Stimulated activated CD4-positive, alpha-beta T cell treated with anti-CD3 and anti-CD28 coated beads, Interleukin-2, amount 100 ng/mL, for 4 hours (primary cell): Measurements from ENCODE around the gene TGM2.

Experiments
- DNase-seq: peaks from one replicate; pipeline ENCODE4 v3.0.0-alpha.2; 2020; ENCODE audit warnings: low read depth

The TGM2 gene

DNA sequence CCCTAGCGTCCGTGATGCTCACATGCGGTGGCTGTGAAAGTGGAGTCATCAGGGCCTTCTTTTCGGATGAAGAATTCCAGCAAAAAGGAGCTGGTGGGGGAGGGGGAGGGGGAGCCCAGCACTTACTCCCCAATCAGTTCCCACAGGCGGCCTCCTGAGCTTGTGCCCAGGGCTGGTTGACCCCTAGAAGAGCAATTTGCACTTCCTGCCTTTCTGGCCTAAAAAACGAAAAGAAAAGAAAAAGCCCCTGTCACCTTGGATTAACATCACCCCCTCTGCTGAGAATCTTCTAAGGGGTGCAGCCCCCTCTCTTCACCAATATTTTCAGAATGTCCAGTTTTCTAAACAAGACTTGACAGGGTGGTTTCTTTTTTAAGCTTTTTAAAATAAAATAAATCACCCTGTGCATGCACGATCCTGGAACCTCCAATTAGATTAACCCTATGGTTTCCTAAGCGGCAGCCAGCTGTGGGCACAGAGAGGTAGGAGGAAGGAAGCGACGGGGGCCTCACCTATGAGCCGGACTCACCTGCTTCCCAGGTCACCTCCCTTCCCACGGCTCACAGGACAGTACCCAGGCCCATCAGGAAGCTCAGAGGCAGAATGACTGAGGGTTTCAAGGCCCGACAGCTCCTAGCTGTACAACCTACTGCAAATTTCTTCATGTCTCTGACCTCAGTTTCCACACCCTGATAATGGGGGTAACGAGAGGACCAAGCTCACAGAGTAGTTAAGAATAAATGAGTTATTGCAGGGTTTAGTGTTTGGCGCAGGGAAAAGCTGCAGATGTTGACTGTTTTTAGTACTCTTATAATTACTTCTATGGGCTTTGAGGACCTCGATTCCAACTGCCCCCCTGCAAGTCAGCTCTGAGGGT is 10.5 kb upstream of the TGM2 start:
- no peak for DNase-seq

DNA sequence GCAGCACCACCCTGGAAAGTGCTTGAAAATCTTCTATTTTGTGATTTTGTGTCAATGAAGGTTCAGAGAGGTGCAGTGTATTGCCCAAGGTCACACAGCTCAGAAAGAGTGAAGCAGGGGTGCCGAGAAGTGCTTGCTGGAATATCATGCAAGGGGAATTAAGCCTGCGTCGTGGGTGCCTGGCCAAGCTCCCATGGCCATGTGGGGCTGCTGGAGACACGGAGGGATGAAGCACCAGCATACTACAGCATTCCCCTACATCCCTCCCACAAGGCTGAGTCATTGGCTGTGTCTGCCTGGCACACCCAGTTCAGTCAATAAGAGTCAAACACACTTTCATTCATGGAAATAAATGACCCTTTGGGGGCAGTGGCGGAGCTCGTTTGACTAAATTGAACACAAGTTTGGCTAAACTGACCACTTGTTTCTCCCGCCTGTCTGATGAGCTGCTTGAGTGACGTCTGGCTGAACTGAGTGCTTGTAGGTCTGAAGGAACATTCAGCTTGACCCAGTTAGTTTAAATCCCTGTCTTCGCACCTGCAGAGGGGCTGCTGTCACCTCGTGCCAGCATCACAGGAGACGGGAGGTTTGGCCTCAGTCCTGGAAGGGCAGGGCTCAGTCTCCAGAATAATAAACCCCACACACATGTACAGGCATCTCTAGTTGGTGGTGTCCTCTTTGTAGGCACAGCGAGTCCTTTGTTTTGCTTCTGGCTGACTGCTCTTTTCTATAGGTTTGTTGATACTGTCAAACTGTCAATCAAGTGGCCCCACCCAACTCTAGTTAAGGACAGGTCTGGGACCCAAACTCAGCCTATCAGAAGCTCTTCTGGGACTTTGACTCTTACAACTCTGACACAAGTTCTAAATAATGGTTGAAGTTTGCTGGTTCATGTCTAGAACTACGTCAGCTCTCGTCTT is 8.4 kb upstream of the TGM2 start:
- DNase-seq = no peak

DNA sequence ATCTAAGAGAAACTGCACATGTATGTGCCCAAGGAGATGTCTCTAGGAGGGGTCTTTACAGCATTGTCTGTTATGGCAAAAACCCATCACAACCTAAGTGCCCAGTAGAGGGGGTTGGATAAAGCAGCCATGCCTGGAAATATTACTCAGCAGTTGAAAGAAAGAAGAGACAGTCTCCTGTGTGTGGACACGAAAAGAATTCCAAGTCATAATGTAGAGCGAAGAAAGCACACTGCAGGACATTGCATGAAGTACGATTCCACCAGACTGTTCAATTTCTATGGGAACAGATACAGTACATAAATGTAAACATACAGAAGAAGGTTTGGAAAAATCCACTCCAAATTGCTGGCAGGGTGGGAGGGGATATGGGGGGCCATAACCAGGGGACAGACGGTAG is 7.3 kb upstream of the TGM2 start:
- no peak for DNase-seq

DNA sequence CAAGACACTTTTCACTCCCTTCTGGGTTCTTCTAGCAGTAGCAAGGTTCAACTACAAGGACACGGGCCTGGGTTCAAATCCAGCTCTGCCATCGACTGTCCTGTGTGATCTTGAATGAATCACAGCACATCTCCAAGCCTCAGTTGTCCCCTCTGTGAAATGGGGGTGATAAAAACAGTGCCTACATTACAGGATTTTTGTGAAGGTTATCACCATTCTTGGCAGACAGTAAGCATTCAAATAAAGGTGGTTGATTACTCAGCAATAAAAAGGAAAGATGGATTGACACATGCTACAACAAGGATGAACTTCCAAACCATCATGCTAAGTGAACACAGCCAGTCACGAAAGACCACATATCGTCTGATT is 6.6 kb upstream of the TGM2 start:
- DNase-seq = no peak

DNA sequence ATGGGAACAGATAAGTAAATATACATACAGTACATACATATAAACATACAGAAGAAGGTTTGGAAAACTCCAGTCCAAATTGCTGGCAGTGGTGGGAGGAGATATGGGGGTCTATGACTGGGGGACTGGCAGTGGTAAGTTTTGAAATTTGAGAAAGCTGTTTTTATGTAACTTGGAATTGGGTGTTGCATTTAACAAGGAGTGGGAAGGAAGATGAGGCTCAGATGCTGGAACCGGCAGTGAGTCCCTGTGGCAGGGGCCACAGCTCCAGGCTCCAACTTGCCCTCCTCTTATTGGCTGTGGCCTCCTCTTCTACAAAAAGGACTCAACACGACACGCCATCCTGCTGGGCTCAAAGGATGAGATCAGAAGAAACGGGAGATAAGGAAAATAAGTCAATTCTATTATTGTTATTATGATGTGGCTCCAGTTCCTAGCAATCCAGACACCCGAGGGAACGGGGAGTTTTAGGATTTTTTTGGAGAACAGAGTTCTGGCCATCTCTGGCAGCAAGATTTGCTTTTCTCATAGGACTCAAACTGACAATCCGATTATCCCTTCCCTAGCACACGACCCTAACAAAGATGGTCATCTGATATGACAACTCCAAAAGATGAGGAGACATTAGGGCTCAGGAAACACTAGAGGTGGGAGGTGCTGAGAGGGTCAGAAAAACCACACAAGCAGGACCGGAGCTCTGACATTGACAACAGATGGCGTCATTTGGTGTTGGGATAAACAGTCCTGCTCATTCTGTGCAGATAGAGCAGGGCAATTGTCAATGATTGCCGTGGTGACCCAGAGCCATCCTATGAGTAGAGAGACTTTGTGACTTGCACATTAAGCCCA is 6.0 kb upstream of the TGM2 start:
- DNase-seq = no peak

DNA sequence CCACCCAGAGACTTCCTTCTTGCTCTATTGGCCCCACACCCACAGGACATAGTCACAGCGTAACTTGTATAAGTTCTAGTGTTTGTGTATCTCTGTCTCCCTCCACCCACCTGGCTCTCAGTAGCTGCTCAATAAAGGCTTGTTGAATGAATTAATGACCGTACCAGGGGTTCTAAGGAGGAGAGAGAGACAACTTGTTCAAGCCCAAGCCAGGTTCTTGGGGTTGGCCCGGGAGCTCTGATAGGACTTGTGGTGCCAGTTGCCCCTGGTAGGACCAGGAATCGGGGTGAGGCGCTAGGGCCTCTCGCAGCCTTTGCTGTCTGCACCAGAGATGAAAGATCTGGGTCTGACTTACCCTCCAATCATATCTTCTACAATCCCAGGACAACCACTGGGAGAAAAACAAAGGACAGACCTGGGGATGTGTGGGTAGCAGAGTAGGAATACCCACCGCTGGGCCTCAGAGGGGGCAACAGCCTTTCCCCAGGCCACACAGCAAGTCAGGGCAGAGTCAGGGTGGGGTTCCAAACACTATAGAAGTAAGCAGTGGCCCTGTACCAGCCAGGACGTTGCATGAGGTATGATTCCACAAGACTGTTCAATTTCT is 5.3 kb upstream of the TGM2 start:
- DNase-seq = no peak

DNA sequence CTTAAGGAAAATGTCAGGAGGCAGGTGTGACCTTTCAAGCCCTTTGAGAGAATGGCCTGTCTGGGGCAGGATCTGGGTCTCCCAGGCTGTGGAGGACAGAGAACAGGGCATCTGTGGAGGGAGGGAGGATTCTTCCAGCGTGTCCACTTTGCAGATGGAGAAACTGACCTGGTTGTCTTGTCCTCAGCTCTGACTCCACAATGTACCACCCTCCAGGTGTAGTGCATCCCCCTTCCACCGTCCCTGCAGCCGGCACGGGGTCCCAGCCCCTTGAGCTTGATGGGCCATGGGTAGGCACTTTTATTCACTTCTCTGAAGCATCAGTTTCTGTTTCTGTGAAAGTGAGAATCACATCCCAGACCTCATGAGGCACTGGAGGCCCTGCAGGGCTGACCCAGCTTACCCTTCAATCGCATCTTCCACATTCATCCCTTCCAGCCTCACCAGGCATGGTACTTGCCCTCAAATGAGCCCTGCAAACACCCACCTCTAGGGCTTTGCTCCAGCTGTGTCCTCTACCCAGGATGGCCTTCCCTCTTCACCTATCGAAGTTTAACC is 4.6 kb upstream of the TGM2 start:
- DNase-seq = no peak

DNA sequence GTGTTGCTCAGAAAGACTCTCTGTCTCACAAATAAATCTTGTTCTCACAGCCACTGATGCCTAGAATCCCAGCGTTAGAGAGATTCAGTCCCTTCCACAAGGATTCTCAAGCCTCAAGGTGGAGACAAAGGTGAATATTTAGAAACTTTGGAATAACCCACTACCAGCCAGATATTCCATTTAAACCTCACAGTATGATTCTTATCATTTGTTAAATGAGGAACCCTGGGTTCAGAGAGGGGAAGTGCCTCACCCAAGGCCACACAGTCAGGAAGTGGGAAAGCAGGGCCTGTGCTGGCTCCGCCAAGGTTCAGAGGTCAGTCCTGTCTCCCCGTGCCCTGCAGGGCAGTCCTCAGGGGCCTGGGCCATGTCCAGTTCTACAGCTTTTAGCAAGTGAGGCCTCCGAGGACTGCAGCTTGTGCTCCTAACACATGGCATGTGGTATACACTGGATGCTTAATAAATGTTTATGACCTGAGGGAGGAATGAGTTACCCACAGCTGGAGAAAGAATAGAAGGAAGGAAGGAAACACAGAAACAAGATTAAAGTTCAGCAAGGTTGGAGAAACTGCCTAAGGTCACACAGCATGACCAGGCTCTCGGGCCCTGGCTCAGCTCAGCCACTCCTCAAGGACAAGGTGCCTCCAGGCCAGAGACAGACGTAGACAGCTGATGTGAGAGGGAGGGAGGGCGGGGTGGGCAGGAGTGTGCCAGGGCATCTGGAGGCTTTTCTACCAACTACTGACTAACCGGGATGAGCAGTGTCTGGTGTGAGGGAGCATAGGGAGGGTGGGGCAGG is 3.9 kb upstream of the TGM2 start:
- no peak for DNase-seq

DNA sequence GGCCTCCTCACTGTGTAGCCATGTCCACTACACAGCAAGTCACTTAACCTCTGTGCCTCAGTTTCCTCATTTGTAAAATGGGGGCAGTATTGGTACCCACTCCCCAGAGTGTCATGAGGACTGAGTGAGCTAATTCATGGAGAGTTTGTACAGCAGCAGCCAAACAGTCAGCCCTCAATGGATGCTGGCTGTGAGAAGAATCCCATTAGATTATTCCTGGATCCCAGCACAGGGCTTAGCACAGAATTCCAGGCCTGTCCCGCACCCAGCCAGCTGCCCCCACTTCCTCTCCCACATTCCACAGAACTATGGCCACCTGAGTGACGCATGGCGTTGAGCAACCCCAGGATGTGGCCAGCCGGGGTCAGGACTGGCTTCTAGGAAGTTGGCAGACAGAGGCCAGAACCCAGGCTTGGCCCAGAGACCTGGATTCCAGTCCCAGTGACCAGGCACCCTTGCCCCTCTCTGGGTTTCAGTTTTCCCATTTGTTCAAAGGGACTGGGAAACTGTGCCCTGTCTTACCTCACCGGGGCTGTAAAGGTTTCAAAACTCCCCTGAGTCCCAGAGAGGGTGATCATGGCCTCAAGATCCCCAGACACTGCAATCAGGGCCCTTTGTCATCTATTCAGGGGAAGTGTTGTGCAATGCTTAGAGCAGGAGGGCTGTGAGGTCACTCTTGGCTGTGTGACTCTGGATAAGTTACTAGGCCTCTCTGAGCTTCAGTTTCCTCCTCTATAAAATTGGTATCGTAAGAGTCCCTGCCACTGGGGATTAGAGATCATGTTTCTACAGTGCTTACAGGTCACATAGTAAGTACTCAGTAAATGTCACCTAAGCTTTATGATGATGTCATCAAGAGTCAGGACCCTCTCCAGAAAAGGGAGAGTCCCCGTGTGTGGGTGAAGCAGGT is 3.0 kb upstream of the TGM2 start:
- DNase-seq = no peak

DNA sequence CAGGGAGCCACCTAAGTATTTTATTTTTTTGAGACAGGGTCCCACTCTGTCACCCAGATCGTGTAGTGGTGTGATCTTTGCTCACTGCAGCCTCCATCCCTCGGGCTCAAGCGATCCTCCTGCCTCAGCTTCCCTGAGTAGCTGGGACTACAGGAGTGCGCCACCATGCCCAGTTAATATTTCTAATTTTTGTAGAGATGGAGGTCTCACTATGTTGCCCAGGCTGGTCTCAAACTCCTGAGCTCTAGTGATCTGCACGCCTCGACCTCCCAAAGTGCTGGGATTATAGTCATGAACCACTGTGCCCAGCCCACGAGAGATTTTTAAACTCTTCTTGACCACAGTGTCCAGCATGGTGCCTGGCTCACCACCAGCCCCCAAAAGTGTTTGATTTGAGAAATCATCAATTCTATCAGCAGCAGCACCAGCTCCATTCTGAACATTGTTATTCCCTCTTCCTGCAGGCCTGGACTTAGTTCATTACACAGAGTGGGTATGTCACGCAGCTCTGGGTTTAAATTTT is 2.3 kb upstream of the TGM2 start:
- DNase-seq = no peak

DNA sequence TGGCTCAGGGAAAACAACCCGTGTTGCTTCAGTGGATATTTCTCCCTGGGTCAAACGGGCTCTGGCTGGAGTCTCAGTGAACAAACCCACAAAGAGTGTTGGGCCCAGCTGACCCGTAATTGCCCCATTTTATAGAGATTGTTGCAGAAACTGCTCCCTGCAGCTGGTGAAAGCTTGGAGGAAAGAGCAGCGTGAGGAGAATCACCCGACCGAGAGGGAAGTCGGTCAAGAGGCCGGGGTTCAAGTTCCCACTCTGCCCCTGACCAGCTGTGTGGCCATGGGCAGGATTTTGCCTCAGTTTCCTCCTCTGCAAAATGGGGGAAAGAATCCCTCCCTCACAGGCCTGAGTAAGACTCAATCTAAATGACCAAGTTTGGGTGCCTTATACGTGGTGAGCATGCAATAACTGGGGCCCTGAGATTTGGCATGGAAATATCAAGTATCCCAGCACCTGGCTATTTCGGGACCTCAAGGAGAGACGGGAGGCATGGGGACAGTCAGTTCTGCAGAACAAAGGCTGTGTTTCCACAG is 1.7 kb upstream of the TGM2 start:
- no peak for DNase-seq

DNA sequence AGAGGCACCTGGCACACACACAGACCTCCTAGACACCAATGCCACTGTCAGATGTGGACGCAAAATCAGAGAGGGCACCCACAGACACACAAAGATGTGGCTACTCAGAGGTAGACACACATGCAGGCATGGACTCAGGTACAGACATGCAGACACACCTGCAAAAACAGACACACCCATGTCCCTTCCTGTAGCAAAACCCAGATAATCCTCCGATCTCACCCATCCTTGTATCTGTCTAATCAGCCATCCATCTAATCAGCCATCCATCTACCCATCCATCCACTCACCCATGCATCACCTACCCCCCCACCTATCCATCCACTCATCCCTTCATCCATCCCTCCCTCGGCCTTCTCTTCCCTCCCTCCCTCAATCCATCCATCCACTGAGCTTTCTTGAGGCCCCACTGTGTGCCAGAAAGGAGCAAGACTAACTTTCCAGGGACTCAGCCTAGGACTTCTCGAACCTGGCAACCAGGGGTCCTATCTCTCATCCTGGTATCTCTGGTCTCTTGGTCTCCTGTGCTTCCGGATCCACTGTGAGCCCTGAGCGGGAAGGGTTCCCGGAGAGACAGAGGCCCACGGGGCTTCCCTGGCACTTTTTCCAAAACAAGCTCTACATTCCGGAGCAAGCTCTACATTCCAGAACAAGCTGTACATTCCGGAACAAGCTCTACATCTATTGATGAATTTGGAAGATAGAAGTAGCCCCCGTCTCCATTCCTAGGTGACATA is 1.1 kb upstream of the TGM2 start:
- no peak for DNase-seq

DNA sequence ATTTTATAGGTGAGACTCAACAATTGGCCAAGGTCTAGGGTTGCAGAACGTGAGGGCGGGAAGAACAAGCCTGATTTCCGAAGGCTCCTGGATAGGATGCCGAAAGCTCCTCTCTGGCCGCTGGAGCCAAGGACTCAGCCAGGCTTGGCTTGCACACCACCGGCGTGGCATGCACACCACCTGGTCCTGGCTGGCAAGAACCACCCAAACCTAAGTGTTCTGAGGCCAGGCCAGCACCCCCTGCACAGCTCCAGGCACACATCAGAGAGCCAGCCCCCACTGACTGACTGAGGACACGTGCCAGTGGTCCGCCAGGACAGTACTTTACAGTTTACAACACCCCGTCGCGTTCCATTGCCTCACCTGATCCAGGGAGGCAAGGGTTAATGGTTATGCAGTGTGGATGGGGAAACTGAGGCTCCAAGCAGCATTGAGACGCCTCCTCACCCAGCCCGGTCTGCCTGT is 414 bp downstream of the TGM2 start:
- DNase-seq = no peak

DNA sequence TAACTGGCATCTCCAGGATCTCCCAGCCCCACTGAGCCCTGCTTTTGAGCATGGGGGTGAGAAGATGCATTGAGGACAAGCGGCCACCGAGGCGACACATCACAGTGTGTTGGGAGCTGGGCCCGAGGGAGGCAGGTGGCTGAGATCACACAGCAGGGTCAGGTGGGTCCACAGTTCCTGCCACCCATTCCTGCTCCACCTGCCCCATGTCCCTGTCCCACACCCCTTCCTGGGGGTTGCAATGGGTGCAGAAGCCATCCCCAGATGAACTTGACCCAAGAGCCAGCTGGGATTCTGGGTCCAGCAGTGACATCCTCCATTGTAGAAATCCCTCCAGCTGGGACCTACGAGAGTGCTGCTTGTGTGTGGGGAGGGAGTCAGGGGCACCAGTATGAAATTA is 1.0 kb downstream of the TGM2 start:
- no peak for DNase-seq

DNA sequence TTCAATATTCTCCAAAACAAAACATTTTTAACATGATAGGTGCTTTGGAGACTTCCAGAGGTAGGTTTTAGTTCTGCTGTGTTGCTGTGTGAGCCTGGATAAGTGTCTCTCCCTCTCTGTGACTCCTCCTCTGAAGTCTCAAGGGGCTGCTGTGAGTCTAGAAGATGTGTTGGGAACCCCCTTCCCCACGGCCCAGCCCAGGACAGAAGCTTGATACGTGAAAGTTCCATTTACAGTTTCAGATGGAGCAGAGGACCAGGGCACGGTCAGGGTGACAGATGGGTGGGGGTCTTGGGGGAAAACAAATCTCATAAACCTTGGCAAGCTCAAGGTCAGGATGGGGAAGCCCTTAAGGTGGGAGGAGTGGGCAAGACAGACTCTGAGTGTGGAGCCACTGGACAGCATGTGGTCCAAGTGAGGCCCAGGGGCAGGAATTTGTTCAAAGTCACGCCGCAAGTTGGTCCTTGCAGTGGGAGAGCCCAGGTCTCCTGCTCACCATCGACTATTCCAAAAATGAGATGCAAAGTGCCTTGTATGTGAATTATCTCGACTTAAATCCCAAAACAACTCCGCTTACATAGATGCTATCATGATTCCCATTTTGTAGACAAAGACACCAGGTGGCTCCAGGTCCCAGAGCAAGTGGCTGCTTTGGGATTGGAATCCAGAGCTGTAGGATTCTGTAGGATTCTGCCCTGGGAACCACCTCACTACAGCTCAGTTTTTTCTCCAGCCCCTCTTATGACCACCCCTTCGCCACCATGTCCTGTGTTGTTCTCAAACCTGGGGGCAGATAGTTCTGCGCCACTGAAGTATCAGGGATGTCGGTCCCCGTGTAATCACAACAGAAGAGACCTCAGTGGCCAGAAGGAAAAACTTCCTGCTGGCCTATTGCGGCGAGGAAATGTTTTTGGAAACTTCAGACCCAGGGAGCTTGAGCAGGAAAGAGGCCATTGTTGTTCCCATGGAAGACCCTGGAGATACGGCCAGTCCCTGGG is 1.9 kb downstream of the TGM2 start:
- DNase-seq = no peak

DNA sequence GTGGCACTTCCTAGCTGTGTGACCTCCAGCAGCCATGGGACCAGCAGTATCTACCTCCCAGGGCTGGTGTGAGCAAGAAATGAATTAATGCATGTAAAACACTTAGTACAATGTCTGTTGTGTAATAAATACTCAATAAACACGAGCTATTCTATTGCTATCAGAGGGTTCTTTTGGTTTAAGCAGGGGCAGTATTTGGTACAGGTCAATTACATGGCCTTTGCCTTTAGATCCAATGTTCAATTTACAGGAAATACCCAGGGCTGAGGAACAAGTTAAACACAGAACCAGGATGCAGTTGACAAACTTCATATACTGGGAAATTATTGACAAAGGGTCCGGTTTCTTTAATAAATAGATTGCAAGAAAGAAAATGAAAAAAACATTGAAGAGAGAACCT is 2.9 kb downstream of the TGM2 start:
- no peak for DNase-seq

DNA sequence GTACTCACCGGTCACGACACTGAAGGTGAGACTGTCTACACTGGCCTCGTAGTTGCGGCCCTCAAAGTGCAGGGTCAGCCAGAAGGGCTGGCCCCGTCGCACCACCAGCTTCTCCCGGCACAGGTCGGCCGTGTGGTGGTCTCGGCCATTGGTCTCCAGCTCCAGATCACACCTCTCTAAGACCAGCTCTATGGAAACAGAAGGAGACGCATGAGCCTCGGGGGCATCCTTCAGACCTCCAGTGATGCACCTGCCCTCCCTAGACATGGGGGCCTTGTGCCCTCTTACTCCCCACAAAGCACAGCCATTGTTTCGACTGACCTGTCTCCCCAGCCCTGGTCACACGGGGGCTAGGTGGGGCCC is 3.7 kb downstream of the TGM2 start:
- no peak for DNase-seq
